Activated T-cell treated with anti-CD3 and anti-CD28 coated beads, Interleukin-2, amount 50 U/mL, for 72 hours (primary cell): Measurements from ENCODE around the gene PLIN4. TPM values are rescaled to one million over a fixed set of nuclear protein-coding genes. Genes with fewer than 3 reads are reported as not detected.
A peak's percentile ranks its signal among the peaks of the same experiment; 100 is the strongest.

Experiments
- ATAC-seq, 2 donors: fragments of 150-1000 bp; cut with Tn5 transposase; replicated peaks in 1 of 2; 2 replicates each; pipeline ENCODE4 v1.10.0; 2021; ENCODE audit warnings: moderate library complexity in 2 of 2, mild to moderate bottlenecking in 1 of 2
- DNase-seq, 2 donors: peaks; one replicate each; pipeline ENCODE4 v3.0.0; 2021 to 2022; ENCODE audit warnings: mixed read lengths in 1 of 2
- H3K27ac Mint-ChIP-seq: one replicate; pipeline ENCODE4 v1.8.0; 2022; ENCODE audit warnings: mild to moderate bottlenecking, moderate library complexity, mixed read lengths
- H3K27me3 Mint-ChIP-seq: one replicate; pipeline ENCODE4 v1.8.0; 2022; ENCODE audit warnings: low read depth, mixed read lengths
- H3K36me3 Mint-ChIP-seq, 2 donors: one replicate each; pipeline ENCODE4 v1.8.0; 2022; ENCODE audit warnings: mixed read lengths in 2 of 2, mild to moderate bottlenecking in 1 of 2; ENCODE audit not compliant: insufficient read depth in 2 of 2
- H3K4me1 Mint-ChIP-seq: one replicate; pipeline ENCODE4 v1.8.0; 2022; ENCODE audit warnings: low read depth, mixed read lengths
- H3K4me3 Mint-ChIP-seq, 2 donors: one replicate each; pipeline ENCODE4 v1.8.0; 2022; ENCODE audit warnings: mild to moderate bottlenecking in 2 of 2, mixed read lengths in 2 of 2, moderate library complexity in 2 of 2
- H3K9me3 Mint-ChIP-seq, 2 donors: one replicate each; pipeline ENCODE4 v1.8.0; 2022; ENCODE audit warnings: mixed read lengths in 2 of 2
- total RNA-seq, 2 donors: library from RNA; stranded (reverse); gene quantifications; one replicate each; pipeline ENCODE4 v1.2.3, GENCODE V29; 2022

PLIN4 gene
- total RNA-seq, 2 donors from 2014 or later = 0.05 to 0.12 TPM

- Mint-ChIP-seq H3K4me3 (no peak overlapping the region), H3K27ac (no peak overlapping the region), H3K9me3 (no peaks in the 10 kb centered on the region), H3K36me3 (no peaks in the 10 kb centered on the region), H3K4me1 (no peaks in the 10 kb centered on the region), H3K27me3 (no peaks in the 10 kb centered on the region)
- no peak for DNase-seq
- no peak for ATAC-seq
Observed at GRCh38 chr19:4513248-4513647, 5.0 kb downstream of the PLIN4 start.

- Mint-ChIP-seq H3K36me3 (no peaks in the 10 kb centered on the region), H3K27me3 (no peaks in the 10 kb centered on the region), H3K27ac (no peak overlapping the region), H3K9me3 (no peaks in the 10 kb centered on the region), H3K4me1 (no peaks in the 10 kb centered on the region), H3K4me3 (no peak overlapping the region)
- DNase-seq (no peak), ATAC-seq (no peak)
Observed at GRCh38 chr19:4512070-4512469, 6.2 kb downstream of the PLIN4 start.

GRCh38 chr19:4511300-4512054, 6.8 kb downstream of the PLIN4 start:
- peaks cover 3% of the 10 kb centered on the region for H3K4me1 Mint-ChIP-seq
- no peak overlapping the region for H3K27ac Mint-ChIP-seq
- H3K36me3 Mint-ChIP-seq = no peaks in the 10 kb centered on the region
- no peaks in the 10 kb centered on the region for H3K27me3 Mint-ChIP-seq
- DNase-seq = no peak
- no peak overlapping the region for H3K4me3 Mint-ChIP-seq
- ATAC-seq = no peak
- H3K9me3 Mint-ChIP-seq = no peaks in the 10 kb centered on the region

GRCh38 chr19:4510435-4511255, 7.6 kb downstream of the PLIN4 start:
- H3K9me3 Mint-ChIP-seq = no peaks in the 10 kb centered on the region
- peaks cover 7% of the 10 kb centered on the region for H3K4me1 Mint-ChIP-seq
- H3K27ac Mint-ChIP-seq = no peak overlapping the region
- H3K4me3 Mint-ChIP-seq = no peak overlapping the region
- H3K36me3 Mint-ChIP-seq = peaks cover 0 to 3% of the 10 kb centered on the region in 2 donors
- H3K27me3 Mint-ChIP-seq = no peaks in the 10 kb centered on the region
- DNase-seq = no peak
- peak in 1 of 2 donors; percentile 21 for ATAC-seq

- no peak overlapping the region for H3K27ac Mint-ChIP-seq
- H3K36me3 Mint-ChIP-seq = peaks cover 0 to 3% of the 10 kb centered on the region in 2 donors
- peaks cover 7% of the 10 kb centered on the region for H3K4me1 Mint-ChIP-seq
- ATAC-seq (no peak), DNase-seq (no peak)
- no peaks in the 10 kb centered on the region for H3K27me3 Mint-ChIP-seq
- H3K4me3 Mint-ChIP-seq = no peak overlapping the region
- no peaks in the 10 kb centered on the region for H3K9me3 Mint-ChIP-seq
Observed at GRCh38 chr19:4508698-4509097, 9.6 kb downstream of the PLIN4 start.

GRCh38 chr19:4507804-4508203, 10.5 kb downstream of the PLIN4 start:
- ATAC-seq (no peak), DNase-seq (no peak)
- Mint-ChIP-seq H3K27me3 (no peaks in the 10 kb centered on the region), H3K4me3 (no peak overlapping the region), H3K36me3 (peaks cover 0 to 3% of the 10 kb centered on the region in 2 donors), H3K9me3 (no peaks in the 10 kb centered on the region), H3K4me1 (peaks cover 7% of the 10 kb centered on the region), H3K27ac (no peak overlapping the region)

- Mint-ChIP-seq H3K4me1 (peaks cover 7% of the 10 kb centered on the region), H3K36me3 (peaks cover 0 to 3% of the 10 kb centered on the region in 2 donors), H3K27me3 (no peaks in the 10 kb centered on the region), H3K27ac (no peak overlapping the region), H3K9me3 (no peaks in the 10 kb centered on the region), H3K4me3 (no peak overlapping the region)
- DNase-seq = no peak
- ATAC-seq = no peak
Observed at GRCh38 chr19:4507150-4507452, 11.2 kb downstream of the PLIN4 start.

GRCh38 chr19:4506449-4507149, 11.7 kb downstream of the PLIN4 start:
- ATAC-seq (no peak), DNase-seq (no peak)
- H3K4me3 Mint-ChIP-seq = no peak overlapping the region
- peaks cover 7% of the 10 kb centered on the region for H3K4me1 Mint-ChIP-seq
- no peaks in the 10 kb centered on the region for H3K9me3 Mint-ChIP-seq
- no peaks in the 10 kb centered on the region for H3K27me3 Mint-ChIP-seq
- no peak overlapping the region for H3K27ac Mint-ChIP-seq
- peaks cover 0 to 3% of the 10 kb centered on the region in 2 donors for H3K36me3 Mint-ChIP-seq

GRCh38 chr19:4505570-4506448, 12.5 kb downstream of the PLIN4 start:
- H3K27me3 Mint-ChIP-seq = no peaks in the 10 kb centered on the region
- peaks cover 0 to 3% of the 10 kb centered on the region in 2 donors for H3K36me3 Mint-ChIP-seq
- ATAC-seq = no peak
- H3K4me1 Mint-ChIP-seq = peaks cover 7% of the 10 kb centered on the region
- DNase-seq = no peak
- H3K4me3 Mint-ChIP-seq = no peak overlapping the region
- no peaks in the 10 kb centered on the region for H3K9me3 Mint-ChIP-seq
- no peak overlapping the region for H3K27ac Mint-ChIP-seq

GRCh38 chr19:4504891-4505569, 13.3 kb downstream of the PLIN4 start:
- Mint-ChIP-seq H3K4me1 (peaks cover 7% of the 10 kb centered on the region), H3K27me3 (no peaks in the 10 kb centered on the region), H3K27ac (no peak overlapping the region), H3K9me3 (no peaks in the 10 kb centered on the region), H3K4me3 (no peak overlapping the region), H3K36me3 (peaks cover 0 to 3% of the 10 kb centered on the region in 2 donors)
- ATAC-seq = no peak
- no peak for DNase-seq

- Mint-ChIP-seq H3K27me3 (no peaks in the 10 kb centered on the region), H3K9me3 (no peaks in the 10 kb centered on the region), H3K27ac (no peak overlapping the region), H3K4me1 (peaks cover 7% of the 10 kb centered on the region), H3K36me3 (peaks cover 0 to 3% of the 10 kb centered on the region in 2 donors), H3K4me3 (no peak overlapping the region)
- ATAC-seq (no peak), DNase-seq (no peak)
Observed at GRCh38 chr19:4504297-4504701, 14.0 kb downstream of the PLIN4 start.

- peaks cover 7% of the 10 kb centered on the region for H3K4me1 Mint-ChIP-seq
- H3K27ac Mint-ChIP-seq = no peak overlapping the region
- ATAC-seq = no peak
- no peaks in the 10 kb centered on the region for H3K9me3 Mint-ChIP-seq
- DNase-seq = no peak
- peaks cover 0 to 3% of the 10 kb centered on the region in 2 donors for H3K36me3 Mint-ChIP-seq
- H3K4me3 Mint-ChIP-seq = no peak overlapping the region
- H3K27me3 Mint-ChIP-seq = no peaks in the 10 kb centered on the region
Observed at GRCh38 chr19:4503825-4504170, 14.5 kb downstream of the PLIN4 start.
